GM12878 (cell line): ENCODE measurements around the gene PLCG2.

Experiments used
- POLR2A ChIP-seq: IDR thresholded peaks from 2 replicates; pipeline ENCODE4 v1.6.1; 2011; ENCODE audit warnings: low read depth, mild to moderate bottlenecking, low read length
- YY1 ChIP-seq: IDR thresholded peaks from 2 replicates; pipeline ENCODE4 v1.6.1; 2011; ENCODE audit warnings: low read depth, mild to moderate bottlenecking, low read length
- TF ChIP-seq, protein P1 (sequence below): fragments of 150-350 bp; IDR thresholded peaks from 2 replicates; pipeline ENCODE4 v1.6.1; 2016; ENCODE audit warnings: low read depth, low read length

DNA sequence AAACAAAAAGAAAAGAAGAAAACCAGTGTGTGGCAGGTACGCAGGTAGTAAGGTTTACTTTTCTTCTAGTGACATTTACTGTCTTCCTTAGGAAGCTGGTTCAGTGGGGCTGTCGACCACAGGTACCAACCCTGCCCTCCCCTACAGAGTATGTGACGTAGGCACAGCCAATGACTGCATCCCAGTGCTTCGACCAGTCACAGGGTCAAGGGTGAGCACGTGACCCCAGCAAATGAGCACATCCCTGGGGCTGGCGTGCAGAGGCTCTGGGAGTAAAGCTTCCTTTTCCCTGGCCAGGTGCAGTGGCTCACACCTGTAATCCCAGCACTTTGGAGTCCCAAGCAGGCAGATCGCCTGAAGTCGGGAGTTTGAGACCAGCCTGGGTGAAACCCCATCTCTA lies 38.9 kb upstream of the PLCG2 start:
- TF ChIP-seq YY1, result no peak
- TF ChIP-seq POLR2A, result no peak
- TF ChIP-seq, protein P1, sequence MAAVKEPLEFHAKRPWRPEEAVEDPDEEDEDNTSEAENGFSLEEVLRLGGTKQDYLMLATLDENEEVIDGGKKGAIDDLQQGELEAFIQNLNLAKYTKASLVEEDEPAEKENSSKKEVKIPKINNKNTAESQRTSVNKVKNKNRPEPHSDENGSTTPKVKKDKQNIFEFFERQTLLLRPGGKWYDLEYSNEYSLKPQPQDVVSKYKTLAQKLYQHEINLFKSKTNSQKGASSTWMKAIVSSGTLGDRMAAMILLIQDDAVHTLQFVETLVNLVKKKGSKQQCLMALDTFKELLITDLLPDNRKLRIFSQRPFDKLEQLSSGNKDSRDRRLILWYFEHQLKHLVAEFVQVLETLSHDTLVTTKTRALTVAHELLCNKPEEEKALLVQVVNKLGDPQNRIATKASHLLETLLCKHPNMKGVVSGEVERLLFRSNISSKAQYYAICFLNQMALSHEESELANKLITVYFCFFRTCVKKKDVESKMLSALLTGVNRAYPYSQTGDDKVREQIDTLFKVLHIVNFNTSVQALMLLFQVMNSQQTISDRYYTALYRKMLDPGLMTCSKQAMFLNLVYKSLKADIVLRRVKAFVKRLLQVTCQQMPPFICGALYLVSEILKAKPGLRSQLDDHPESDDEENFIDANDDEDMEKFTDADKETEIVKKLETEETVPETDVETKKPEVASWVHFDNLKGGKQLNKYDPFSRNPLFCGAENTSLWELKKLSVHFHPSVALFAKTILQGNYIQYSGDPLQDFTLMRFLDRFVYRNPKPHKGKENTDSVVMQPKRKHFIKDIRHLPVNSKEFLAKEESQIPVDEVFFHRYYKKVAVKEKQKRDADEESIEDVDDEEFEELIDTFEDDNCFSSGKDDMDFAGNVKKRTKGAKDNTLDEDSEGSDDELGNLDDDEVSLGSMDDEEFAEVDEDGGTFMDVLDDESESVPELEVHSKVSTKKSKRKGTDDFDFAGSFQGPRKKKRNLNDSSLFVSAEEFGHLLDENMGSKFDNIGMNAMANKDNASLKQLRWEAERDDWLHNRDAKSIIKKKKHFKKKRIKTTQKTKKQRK, result no peak
